PC-3 (cell line): Measurements from ENCODE around the gene CACNA1A. TPM values are rescaled to one million over a fixed set of nuclear protein-coding genes. Genes with fewer than 3 reads are reported as not detected.
"Not testable (repeated sequence)": the region's sequence is repeated elsewhere in the genome, so short reads cannot be mapped to it uniquely, and the experiment has no call there.

Experiments used
- ATAC-seq: fragments of 200-7000 bp; cut with Tn5 transposase; 2 replicates; pipeline ENCODE4 v1.9.1; 2020; ENCODE audit warnings: mild to moderate bottlenecking, moderate library complexity
- BruUV-seq: library from RNA; stranded (reverse); fragments of 400-500 nt; replicated peaks from 2 replicates; lab custom pipeline; 2021; lab: Mats Ljungman, UMichigan
- CTCF ChIA-PET: fragments of 300-600 bp; sonication (Branson Sonifier 250); formaldehyde crosslinking; loops from one replicate; lab custom pipeline; 2022; ENCODE audit warnings: antibody characterized with exemption; lab: Charles Lee
- POLR2A ChIA-PET: fragments of 300-600 bp; sonication (Branson Sonifier 250); formaldehyde crosslinking; loops from one replicate; lab custom pipeline; 2022; ENCODE audit warnings: antibody characterized with exemption; ENCODE audit not compliant: unreplicated experiment; lab: Charles Lee
- DNase-seq: peaks from one replicate; pipeline ENCODE4 v3.0.0-alpha.2; 2015
- H2AFZ ChIP-seq: fragments of 300-600 bp; sonication (generic); 2 replicates; pipeline ENCODE4 v1.6.0; 2016; ENCODE audit warnings: antibody characterized with exemption, low read length
- H3F3A ChIP-seq: fragments of 300-600 bp; sonication (generic); one replicate; pipeline ENCODE4 v1.6.0; 2017; ENCODE audit warnings: antibody characterized with exemption, low read length, control low read depth, mild to moderate bottlenecking; ENCODE audit not compliant: unreplicated experiment
- H3K27ac ChIP-seq: fragments of 300-600 bp; sonication (generic); 2 replicates; pipeline ENCODE4 v1.5.1; 2016; ENCODE audit warnings: mild to moderate bottlenecking, low read length
- H3K27me3 ChIP-seq: fragments of 300-600 bp; sonication (generic); 2 replicates; pipeline ENCODE4 v1.6.1; 2016; ENCODE audit warnings: low read length, mixed read lengths
- H3K36me3 ChIP-seq: fragments of 300-600 bp; sonication (generic); 2 replicates; pipeline ENCODE4 v1.6.1; 2016; ENCODE audit warnings: low read depth, mixed run types, low read length, mixed read lengths
- H3K4me1 ChIP-seq: fragments of 300-600 bp; sonication (generic); 2 replicates; pipeline ENCODE4 v1.5.1; 2016; ENCODE audit warnings: low read length; ENCODE audit not compliant: insufficient read depth
- H3K4me2 ChIP-seq: fragments of 300-600 bp; sonication (generic); 2 replicates; pipeline ENCODE4 v1.6.0; 2016; ENCODE audit warnings: low read length
- H3K4me3 ChIP-seq: fragments of 300-600 bp; sonication (generic); 2 replicates; pipeline ENCODE4 v1.5.1; 2016; ENCODE audit warnings: mild to moderate bottlenecking, low read length, mixed read lengths
- H3K79me2 ChIP-seq: fragments of 300-600 bp; sonication (generic); 2 replicates; pipeline ENCODE4 v1.6.1; 2017; ENCODE audit warnings: low read length, mixed read lengths
- H3K9ac ChIP-seq: fragments of 300-600 bp; sonication (generic); 2 replicates; pipeline ENCODE4 v1.6.0; 2016; ENCODE audit warnings: mild to moderate bottlenecking, low read length
- H3K9me2 ChIP-seq: fragments of 300-600 bp; sonication (generic); replicated peaks from 2 replicates; pipeline ENCODE4 v1.6.1; 2016; ENCODE audit warnings: mixed run types, low read length, mixed read lengths
- H3K9me3 ChIP-seq: fragments of 300-600 bp; sonication (generic); 2 replicates; pipeline ENCODE4 v1.6.1; 2016; ENCODE audit warnings: low read length, mixed read lengths
- H4K20me1 ChIP-seq: fragments of 300-600 bp; sonication (generic); 2 replicates; pipeline ENCODE4 v1.6.1; 2016; ENCODE audit warnings: low read length, mixed read lengths
- CTCF ChIP-seq: fragments of 300-600 bp; sonication (generic); conservative IDR thresholded peaks from 2 replicates; pipeline ENCODE4 v1.5.1; 2017; ENCODE audit warnings: antibody characterized with exemption, low read depth, mild to moderate bottlenecking, low read length
- EZH2 ChIP-seq: fragments of 300-600 bp; sonication (generic); IDR thresholded peaks from one replicate; pipeline ENCODE4 v1.6.1; 2017; ENCODE audit warnings: antibody characterized with exemption, mild to moderate bottlenecking, low read length; ENCODE audit not compliant: unreplicated experiment
- EZH2phosphoT487 ChIP-seq: fragments of 300-600 bp; sonication (generic); IDR thresholded peaks from 2 replicates; pipeline ENCODE4 v1.6.1; 2018; ENCODE audit warnings: mild to moderate bottlenecking, antibody characterized with exemption, low read length, borderline replicate concordance
- intact Hi-C: fragments of 100-400 bp; cut with micrococcal nuclease; formaldehyde crosslinking; loops from 2 replicates; pipeline ENCODE4 v1.9.0; 2023
- total RNA-seq: library from RNA; depleted of rRNA; stranded (reverse); fragments of >200 nt; gene quantifications from 2 replicates; pipeline ENCODE4 v1.2.3, GENCODE V29; 2014

The CACNA1A gene
- total RNA-seq, 1 experiment from 2014 or later = 0.62 TPM

- no peaks in the 10 kb centered on the region for H3K79me2 ChIP-seq
- TF ChIP-seq EZH2phosphoT487 (no peak), CTCF (no peak), EZH2 (no peak)
- BruUV-seq = no TSS peak
- ChIA-PET POLR2A (no interaction called here), CTCF (no interaction called here)
- no peaks in the 10 kb centered on the region for H3F3A ChIP-seq
- H3K9me3 ChIP-seq = no peaks in the 10 kb centered on the region
- no peak overlapping the region for H3K4me3 ChIP-seq
- H3K36me3 ChIP-seq = no peaks in the 10 kb centered on the region
- ATAC-seq (no peak), DNase-seq (no peak)
- no peak overlapping the region for H3K27ac ChIP-seq
- no peaks in the 10 kb centered on the region for H3K9me2 ChIP-seq
- no peak overlapping the region for H3K4me2 ChIP-seq
- H2AFZ ChIP-seq = no peak overlapping the region
- no peaks in the 10 kb centered on the region for H3K4me1 ChIP-seq
- no peaks in the 10 kb centered on the region for H4K20me1 ChIP-seq
- H3K27me3 ChIP-seq = peaks cover 54% of the 10 kb centered on the region
- intact Hi-C loops = no loop called here
- H3K9ac ChIP-seq = no peak overlapping the region
These were observed 31.2 kb upstream of the CACNA1A start for GRCh38 chr19:13537454-13537853.

GRCh38 chr19:13530720-13531119 lies 24.4 kb upstream of the CACNA1A start:
- no peaks in the 10 kb centered on the region for H3K9me2 ChIP-seq
- DNase-seq = no peak
- H3K36me3 ChIP-seq = no peaks in the 10 kb centered on the region
- no peaks in the 10 kb centered on the region for H4K20me1 ChIP-seq
- ATAC-seq = no peak
- TF ChIP-seq CTCF (no peak), EZH2 (no peak), EZH2phosphoT487 (no peak)
- no peak overlapping the region for H2AFZ ChIP-seq
- no TSS peak for BruUV-seq
- no peaks in the 10 kb centered on the region for H3K79me2 ChIP-seq
- POLR2A ChIA-PET = no interaction called here
- H3F3A ChIP-seq = no peaks in the 10 kb centered on the region
- no peak overlapping the region for H3K9ac ChIP-seq
- H3K4me1 ChIP-seq = no peaks in the 10 kb centered on the region
- intact Hi-C loops = no loop called here
- H3K4me2 ChIP-seq = no peak overlapping the region
- H3K27ac ChIP-seq = no peak overlapping the region
- H3K4me3 ChIP-seq = no peak overlapping the region
- peaks cover 29% of the 10 kb centered on the region for H3K27me3 ChIP-seq
- H3K9me3 ChIP-seq = no peaks in the 10 kb centered on the region
- CTCF ChIA-PET = interaction anchor here (0.5 kb wide), 1 partner anchor 188 kb away, joined by 3 read pairs; no protein-coding TSS in a partner anchor

GRCh38 chr19:13529721-13530120 lies 23.4 kb upstream of the CACNA1A start:
- H3K4me1 ChIP-seq, ATAC-seq, H2AFZ ChIP-seq, BruUV-seq, H3K4me2 ChIP-seq, DNase-seq, CTCF ChIA-PET, H3K36me3 ChIP-seq, POLR2A ChIA-PET, H3K27ac ChIP-seq, H3K9ac ChIP-seq, H3K79me2 ChIP-seq, H3F3A ChIP-seq, H4K20me1 ChIP-seq, intact Hi-C loops, H3K4me3 ChIP-seq, H3K9me2 ChIP-seq, H3K9me3 ChIP-seq: not testable (repeated sequence)
- H3K27me3 ChIP-seq = peaks cover 29% of the 10 kb centered on the region
